SK-N-MC (cell line): ENCODE results near the gene PIAS2.

Source experiments
- EZH2 ChIP-seq: fragments of 200-600 bp; sonication (generic); IDR thresholded peaks from one replicate; pipeline ENCODE4 v1.6.1; 2017; ENCODE audit warnings: antibody characterized with exemption
- FOXP2 ChIP-seq: optimal IDR thresholded peaks from 2 replicates; pipeline ENCODE3; 2011; ENCODE audit warnings: mild to moderate bottlenecking, moderate library complexity; ENCODE audit not compliant: insufficient read depth; ENCODE audit errors: extremely low read length, control extremely low read depth
- POLR2AphosphoS5 ChIP-seq: IDR thresholded peaks from 2 replicates; pipeline ENCODE4 v1.6.1; 2012; ENCODE audit warnings: mild to moderate bottlenecking, low read depth, low read length, borderline replicate concordance

DNA sequence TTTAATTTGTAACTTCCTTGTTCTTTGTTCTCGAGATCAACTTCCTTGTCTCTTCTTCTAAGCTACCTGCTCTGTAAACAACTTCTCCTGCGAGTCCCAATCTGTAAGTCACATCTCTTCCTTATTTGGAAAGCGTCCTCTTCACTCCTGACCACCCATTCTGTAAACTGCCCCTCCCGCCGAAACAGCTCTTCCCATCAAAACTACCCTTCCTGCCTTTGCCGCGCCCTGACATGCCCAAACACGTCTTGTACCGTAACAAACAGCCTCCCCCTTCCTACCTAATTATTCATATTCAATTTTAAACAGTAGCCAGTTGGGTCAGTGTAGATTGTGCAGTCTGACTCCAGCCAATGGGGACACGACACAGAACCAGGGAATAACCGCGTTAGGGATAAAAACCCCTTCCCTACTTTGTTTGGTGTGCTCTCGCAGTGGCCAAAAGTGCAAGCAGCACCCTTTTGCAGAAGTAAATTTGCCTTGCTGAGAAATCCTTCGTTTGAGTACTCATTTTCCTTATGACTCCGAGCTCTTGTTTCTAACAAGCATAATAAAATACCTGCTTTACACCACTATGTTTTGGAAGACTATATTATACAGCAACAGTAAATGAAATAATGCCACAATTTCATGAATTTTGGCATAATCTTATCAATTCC lies 39.8 kb downstream of the PIAS2 start:
- no peak for TF ChIP-seq POLR2AphosphoS5
- no peak for TF ChIP-seq EZH2
- TF ChIP-seq FOXP2: no peak
